ENCODE measurements around the gene UGT1A8.

GRCh38 chr2:233572468-233572867 is 45.0 kb upstream of the UGT1A8 start:
- TF ChIP-seq EZH2 (IDR thresholded peaks at IDR 0.05; ENCODE audit: insufficient read depth, poor library complexity, severe bottlenecking) = no peak
- TF ChIP-seq EZH2phosphoT487 (IDR thresholded peaks at IDR 0.05; ENCODE audit: insufficient read depth, low read depth) = no peak

Measured in GM23248 (cell line).